HG03521 (cell line): Measurements from ENCODE around the gene TESPA1.

ENCODE experiments used
- ATAC-seq: cut with Tn5 transposase; IDR thresholded peaks from one replicate; pipeline ENCODE4 v1.9.1; 2021; ENCODE audit warnings: mild to moderate bottlenecking, moderate library complexity; ENCODE audit not compliant: unreplicated experiment

Gene TESPA1, protein sequence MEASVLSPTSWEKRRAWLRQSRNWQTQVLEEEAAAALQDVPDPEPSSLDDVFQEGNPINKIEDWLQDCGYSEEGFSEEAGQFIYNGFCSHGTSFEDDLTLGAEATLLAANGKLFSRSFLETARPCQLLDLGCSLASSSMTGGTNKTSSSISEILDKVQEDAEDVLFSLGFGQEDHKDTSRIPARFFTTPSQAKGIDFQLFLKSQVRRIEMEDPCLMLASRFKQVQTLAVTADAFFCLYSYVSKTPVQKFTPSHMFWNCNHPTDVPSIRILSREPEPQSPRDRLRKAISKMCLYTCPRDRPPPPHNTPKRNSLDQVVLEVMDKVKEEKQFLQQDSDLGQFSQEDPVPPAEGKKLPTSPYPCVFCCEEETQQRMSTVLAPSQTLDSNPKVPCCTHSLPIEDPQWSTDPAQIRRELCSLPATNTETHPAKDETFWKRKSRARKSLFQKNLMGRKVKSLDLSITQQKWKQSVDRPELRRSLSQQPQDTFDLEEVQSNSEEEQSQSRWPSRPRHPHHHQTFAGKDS

DNA sequence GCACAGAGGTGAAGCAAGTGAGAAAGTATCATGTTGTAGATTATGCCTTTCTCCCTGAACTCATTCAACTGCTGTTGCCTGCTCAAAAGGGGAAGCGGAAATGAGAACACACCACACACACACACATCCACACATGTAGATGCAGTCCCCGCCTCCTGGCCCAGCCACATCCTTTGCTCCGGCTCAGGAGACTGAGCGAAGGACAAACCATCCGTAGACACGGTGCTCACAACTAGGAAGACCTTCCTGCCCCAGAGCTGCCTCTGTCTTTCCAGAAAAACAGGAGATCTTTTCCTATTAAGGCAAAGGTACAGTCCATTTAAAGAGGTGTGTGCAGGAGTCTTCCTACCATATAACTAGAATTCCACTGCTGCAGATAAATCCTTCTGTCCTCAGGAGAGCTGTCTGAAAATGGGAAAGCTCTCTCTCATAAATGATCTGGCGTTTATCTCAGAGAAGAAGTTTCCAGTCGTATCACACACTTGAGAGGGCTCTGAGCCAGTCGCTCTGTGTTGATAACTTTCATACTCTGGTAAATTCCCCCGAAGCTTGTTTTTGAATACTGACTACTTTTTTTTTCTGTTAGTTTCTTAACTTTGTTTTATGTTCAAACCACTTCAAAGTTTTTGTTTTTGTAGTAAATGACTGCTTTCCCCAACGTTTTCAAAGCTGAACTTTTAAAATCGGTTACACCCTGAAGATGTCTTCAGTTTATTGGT is at the start of gene TESPA1:
Gene TESPA1 (minus strand): TSS at position 105 of the 719 bp plus-strand sequence. CDS start 10,200 bp downstream, outside the sequence.
- ATAC-seq, result peak; percentile 97

DNA sequence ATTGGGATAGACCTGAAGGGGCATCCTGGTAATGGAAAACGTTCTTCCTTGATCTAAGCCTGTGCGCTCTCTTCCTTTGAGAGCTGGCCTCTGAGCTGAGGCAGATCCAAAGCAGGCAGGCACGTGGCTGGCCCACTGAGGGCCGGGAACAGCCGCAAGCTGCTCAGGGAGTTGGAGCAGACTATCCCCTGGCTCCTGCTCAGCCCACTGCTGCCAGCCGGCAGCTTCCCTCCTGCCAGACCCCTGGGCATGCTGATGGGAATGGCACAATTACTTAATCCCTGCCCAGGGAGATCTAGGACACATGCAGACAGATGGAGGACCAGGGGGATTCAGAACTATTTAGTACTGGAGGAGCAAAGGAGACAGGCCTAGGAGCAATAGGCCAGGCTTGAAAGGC is 49.7 kb upstream of the TESPA1 start:
- ATAC-seq, result no peak

DNA sequence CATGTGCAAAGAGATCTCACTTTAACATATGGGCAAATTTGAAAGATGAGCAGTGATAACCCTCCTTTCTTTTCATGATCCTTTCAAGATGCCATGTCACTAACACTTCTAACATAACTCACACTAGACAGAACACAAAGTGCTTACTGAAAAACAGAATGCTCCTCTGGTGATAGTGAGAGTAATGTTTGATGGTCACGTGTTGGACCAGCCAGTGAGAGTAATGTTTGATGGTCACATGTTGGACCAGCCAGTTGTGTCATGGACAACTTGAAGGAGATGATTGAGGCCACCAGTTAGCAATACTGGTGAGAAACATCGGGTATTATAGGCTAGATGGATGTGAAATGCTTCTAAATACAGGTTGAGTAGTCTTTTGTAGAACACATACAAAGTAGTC is 40.9 kb upstream of the TESPA1 start:
- no peak for ATAC-seq

DNA sequence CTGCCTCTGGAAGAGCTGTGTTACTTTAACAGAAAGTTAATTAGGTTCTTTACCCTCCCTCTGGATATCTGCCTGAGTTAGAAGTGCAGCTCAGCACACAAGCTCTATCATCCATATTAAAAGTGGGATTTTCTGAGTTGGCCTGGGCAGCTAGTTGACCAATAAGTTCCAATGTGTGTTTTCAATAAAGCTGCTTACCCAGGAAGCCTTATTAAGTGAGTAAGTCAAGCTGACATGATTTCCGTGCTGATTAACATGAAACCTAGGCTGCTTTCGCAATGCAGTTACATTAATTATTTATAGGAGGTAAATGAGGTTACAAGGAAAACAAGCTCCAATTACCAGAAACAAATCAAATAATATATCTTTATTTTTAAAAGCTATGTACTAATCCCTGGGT is 40.0 kb upstream of the TESPA1 start:
- no peak for ATAC-seq

DNA sequence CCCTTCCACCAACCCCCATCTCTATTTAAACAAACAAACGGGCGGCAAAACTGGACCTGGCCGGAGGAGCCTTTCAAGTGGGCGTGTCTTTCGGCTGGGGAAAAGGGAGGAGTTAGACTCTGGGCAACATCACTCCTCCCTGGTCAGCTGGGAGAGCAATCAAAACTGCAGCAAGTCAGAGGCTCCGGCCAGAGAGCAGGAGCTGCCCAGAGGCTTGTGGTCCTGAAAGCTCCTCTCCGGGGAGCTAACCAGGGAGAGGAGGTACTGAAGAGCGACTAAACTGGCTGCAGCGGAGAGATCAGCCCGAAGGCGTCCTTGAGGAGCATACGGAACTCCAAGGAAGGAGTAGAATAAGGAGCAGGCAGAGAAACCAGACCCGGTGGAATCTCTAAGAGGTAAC is 35.2 kb upstream of the TESPA1 start, which contains the start of gene NEUROD4:
Gene NEUROD4 (plus strand): TSS at position 191 of the 400 bp plus-strand sequence. CDS start 6,466 bp downstream, outside the sequence.
- ATAC-seq, result peak; percentile 84

DNA sequence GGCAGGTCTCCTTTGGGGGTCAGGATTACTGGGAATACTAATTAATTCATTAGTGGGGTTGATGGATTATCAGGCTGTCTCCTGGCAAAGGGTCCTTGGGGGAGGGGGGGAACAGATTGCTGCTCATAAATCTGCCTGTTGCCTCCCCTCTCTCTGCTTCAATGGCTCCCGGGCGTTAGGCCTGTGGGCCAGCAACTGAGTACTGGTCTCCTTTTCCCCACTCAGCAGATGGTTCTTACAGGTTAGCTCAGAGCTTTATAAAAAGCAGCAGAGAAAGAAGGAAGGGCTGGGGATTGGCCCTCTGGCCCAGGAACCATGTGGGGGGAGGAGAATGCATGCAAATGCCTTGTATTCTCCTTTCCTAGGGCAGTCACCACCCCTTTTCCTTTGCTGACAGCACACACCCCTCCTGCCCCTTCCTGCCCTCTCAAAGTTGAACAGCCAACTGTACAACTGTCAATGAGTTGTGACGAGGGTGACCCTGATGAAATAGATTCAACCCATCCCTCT is 32.9 kb upstream of the TESPA1 start:
- ATAC-seq, result no peak

DNA sequence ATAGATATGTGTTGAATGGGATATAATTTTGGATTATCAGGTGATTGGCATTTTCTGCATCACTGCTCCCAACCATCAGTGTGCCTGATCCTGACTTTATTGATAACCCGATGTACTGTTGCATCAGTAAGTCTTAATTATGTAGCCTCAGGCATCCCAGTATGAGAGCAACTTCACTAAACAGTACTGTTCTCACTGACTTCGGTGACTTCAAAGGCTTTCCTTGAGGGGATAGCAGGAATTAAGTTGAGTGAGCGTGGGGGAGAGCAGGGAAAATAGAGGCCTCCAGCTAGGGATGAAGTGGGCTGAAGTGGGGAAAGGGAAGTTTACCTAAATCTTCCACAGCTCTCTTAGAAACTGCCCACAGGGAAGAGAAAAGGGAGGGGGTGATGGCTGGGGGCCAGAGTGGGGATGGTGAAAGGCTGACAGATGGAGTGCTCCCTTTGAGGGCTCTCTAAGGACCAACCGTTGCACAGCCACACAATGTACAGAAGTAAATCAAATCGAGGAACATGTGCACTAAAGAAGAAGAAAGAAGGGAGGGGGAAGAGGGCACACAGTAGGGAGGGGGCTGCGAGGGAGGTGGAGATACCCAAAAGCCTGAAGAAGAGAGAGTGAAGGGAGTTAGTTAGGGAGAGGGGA is 24.5 kb upstream of the TESPA1 start:
- ATAC-seq, result no peak

DNA sequence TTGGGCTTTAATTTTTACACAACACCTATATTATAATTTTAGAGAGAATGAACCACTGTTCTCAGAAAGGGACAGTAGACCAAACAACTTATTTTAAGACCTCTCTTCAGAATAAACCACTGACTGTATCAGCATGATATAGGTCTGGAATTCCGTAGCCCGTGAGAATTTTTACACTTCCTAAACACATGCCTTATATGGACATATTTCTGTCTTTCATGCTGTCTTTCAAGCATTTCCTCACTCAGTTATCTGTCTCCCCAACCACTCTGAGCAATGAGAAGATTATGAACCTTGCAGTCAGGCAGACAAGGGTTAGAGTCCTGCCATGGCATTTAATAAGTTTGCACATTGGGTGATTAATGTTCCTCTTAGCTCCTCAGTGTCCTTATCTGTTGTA is 17.8 kb upstream of the TESPA1 start:
- no peak for ATAC-seq

DNA sequence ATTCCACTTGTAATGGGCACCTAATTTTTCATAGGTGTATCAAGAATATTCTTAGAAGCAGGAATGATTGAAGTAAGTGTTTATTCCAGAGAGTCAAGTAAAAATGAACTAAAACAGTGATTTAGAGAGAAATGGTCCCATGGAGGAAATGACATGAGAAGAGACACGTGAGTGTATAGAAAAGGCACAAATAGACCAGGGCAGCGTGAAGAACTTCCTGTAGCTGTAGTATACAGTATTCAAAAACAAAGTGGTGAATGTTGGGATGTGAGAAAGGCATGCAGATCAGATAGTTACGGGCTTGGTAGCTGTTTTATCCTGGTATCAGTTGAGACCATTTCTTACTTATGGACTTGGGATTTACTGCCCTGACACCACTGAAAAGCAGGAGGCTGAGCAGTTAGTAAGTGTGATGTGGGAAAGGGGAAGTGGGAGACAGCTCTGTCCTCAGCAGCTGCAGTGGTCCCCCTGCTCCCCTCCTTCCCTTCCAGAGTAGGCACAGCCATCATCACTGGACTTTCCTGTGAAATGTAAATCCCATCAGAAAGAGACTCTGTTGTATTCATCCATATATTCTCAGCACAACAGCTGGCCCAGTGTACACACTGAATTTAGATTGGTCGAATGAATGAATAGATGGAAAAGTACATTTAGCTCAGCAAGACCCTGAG is 16.8 kb upstream of the TESPA1 start:
- ATAC-seq, result no peak

DNA sequence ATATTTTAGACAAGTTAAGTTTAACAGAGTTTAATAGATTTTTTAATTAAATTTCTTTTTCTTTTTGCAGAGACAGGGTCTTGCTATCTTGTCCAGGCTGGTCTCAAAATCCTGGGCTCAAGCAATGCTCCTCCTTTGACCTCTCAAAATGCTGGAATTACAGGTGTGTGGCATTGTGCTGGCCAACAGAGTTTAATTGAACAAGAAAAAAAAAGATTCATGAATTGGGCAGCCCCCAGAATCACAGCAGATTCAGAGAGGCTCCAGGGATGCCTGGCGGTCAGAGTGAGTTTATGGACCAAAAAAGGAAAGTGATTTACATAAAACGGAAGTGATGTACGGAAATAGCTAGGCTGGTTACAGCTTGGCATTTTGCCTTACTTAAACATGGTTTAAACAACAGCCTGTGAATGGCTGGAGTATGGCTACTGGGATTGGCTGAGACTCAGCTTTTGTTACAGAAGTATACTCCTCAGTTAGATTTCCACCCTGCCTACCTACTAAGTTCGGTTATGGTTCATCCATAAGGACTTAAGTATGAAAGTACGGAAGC is 14.5 kb upstream of the TESPA1 start:
- no peak for ATAC-seq

DNA sequence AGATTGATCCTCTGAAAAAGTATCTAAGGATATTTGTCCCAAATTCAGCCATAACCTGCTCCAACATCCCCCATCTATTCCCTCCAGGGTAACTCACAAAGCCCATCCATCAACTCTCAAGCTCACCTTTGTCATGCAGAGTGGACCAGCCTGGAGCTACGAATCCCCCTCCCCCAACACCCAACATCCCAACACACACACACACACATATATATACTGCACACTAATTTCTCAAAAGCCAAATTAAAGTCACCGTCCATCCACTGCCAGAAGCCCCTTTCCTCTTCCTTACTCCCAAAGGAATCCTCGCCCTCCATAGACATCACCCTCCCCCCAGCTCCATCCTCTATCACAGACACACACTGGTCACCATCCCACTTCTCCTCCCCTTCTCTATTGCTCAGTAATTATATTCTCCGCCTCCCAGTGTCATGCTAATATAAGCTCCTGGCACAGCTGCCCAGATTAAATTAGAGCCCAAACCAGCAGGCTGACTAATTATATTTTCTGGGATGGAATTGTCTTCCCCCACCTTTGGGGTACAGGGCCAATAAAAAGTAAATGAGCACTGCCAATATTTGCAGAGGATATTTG is 13.5 kb upstream of the TESPA1 start:
- ATAC-seq, result no peak

DNA sequence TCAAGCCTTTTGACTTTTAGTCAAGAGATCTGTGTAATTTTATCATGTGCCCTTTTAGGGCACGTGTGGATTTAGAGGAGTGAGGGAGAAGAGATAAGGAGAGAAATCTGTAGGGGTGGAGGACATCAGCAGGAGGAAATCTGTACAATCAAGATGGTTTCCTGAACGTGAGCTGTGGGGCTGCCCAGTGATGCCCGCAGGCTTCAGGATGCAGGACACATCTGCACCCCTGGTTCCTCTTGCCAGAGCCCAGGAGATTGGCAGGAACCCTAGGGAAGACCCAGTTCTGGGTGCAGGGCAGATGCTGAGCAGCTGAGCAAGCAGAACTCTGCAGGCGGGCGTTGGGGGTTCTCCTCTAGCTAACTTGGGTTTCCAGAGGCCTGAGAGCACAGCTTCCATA is 11.6 kb upstream of the TESPA1 start:
- ATAC-seq, result no peak

DNA sequence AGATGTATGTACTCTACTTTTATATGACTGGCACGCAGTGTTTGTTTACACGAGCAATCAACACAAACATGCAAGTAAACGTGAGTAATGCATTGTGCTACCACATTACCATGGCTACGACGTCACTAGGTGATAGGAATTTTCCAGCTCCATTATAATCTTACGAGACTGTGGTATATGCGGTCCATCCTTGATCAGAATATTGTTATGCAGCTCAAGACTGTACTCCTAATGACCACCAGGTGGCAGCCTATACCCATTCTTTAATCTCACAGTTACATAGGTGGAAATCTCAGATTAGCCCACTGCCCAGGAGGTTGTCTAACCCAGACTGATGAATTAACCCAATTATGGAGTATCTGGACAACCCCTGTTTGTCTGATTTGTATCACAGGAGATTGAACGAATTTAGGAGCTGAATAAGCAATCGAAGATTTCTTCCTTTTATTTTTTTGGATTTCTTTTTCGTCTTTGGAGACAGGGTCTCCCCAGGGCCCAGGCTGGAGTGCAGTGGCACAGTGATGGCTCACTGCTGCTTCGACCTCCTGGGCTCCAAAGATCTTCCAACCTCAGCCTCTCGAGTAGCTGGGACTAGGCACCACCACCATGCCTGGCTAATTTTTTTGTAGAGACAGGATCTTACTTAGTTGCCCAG is 8.7 kb upstream of the TESPA1 start:
- ATAC-seq, result peak; percentile 40

DNA sequence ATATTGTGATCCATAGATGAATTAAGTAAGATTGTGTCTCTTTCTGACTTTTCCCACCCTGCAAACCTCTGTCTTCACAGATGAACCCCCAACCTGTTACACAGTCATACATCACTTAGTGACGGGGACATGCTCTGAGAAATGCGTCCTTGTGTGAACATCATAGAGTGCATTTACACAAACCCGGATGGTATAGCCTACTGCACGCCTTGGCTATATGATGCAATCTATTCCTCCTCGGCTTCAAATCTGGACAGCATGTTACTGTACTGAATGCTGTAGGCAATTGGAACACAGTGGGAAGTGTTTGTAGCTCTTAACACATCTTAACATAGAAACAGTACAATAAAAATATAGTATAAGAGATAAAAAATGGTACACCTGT is 7.4 kb upstream of the TESPA1 start:
- ATAC-seq, result peak; percentile 43

DNA sequence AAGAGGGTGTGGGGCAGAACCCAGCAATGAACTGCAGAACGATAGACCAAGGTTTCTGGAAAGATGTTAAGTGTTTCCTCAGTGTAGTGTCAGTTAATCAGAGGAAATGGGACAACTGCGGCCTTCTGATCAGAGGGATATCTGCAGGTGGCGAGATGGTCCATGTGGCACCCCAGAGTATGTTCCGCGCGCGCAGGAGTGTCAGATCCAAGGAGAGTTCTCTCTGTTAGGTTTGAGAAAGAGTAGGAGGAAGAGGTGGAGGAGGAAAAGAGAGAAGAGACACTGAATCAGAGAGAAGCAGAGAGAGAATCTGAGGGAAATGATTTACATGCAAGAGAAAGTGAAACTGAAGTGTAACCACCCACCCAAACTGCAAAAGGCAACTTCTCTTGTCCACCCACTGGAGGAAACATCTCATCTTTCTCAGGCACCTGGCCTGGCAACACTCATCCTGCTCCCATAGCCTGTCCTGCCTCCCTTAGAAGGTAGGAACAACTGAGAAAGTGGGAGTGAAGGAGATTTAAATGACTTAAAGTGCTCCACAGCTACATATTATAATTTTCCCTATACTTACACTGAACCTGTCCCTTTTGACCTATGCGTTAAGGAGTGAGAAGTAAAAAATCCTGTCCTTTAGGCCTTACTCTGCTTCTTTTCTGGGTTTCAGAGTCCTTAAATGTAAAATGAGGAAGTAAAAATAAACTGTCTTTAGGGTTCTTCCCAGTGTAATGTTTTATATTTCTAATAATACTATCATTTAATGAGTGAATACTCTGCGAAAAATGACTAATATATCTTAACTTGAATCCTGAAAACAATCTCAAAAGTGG is 6.8 kb upstream of the TESPA1 start:
- ATAC-seq, result peak; percentile 62

DNA sequence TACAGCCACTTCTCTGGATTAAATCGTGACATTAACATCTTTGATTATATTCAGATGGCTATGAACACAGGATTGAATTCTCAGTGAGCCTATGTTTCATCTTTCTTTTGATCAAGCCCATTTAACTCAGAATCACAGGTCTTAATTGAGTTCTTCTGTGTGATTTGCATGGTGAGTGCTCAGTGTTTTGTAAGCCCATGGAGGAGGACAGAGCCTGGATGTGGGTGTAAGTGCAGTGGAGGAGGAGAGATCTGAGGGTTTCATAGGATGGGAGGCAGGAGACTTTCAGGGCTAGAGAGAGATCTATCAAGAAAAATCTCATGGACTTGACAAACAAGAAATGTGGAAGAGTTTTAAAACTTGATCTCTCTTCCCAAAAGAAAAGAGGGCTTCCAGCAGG is 5.3 kb upstream of the TESPA1 start:
- ATAC-seq, result no peak

DNA sequence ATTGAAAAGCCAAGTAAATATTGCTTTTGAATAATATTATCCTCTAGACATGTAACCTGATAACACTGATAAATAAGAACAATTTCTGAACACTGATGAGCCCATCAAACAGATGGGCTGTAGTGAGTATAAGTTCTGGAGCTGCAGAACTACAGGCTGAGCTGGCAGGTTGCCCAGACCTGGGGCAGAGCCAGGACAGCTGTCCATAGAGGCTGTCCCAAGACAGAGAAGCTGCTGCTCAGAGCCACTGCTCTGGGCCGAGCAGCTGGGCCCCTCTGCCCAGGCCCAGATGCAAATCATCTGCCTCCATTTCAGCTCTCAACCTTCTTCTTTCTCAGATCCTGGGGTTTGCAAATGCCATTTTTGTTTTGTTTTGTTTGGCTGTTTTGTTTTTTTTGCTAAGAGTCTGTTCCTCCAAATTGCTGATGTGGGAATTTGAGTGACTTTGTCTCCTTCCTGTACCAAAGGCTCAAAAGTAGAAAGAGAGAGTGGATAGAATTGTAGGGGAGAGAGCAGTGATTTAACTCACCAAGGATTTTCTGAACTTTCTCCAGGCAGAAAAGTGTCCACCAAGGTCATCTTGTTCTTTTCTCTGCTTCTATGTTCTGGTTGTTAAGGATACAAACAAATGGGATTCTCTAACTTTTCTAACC is 4.0 kb upstream of the TESPA1 start:
- ATAC-seq, result no peak

DNA sequence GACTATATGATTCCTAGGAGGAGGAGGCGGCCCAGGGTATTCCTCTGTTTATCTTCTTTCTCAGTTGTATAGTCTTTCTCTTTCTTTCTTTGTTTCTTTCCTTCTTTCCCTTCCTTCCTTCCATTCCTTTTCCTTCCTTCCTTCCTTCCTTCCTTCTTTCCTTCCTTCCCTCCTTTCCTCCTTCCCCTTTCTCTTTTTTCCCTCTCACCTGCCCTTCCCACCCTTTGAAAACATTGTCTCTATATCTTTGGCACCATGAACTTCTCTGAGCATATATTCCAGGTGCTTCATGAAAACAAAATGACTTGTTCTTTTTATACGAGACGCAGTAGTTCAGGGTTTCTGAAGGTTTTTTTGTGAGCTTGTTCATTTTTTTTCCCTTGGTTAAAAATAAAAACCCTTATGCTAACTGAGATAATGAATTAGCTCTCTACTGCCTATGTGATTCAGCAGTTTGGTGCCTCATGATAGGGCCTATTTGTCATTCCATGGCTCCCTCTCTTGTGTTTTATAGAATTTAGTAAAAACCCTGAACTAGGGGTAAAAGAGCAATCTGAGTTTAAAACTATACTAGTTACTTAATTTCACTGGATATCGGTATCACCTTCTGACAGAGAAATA is 3.2 kb upstream of the TESPA1 start:
- ATAC-seq, result no peak
